Left lung (tissue), 10 donors: ENCODE results near the gene INSYN2B. TPM values are rescaled to one million over a fixed set of nuclear protein-coding genes. Genes with fewer than 3 reads are reported as not detected.

Experiments
- ATAC-seq: fragments of 200-7000 bp; cut with Tn5 transposase; one replicate; pipeline ENCODE4 v1.9.1; 2020; ENCODE audit warnings: moderate library complexity
- DNase-seq, 4 donors: peaks; one replicate each; pipeline ENCODE4 v3.0.0-alpha.2; 2013 to 2020
- H3K27ac ChIP-seq, 2 donors: fragments of 200-600 bp; sonication (generic) in 1 of 2; one replicate each; pipeline versions ENCODE4 v1.5.0 to v1.8.0; 2020 to 2021
- H3K27me3 ChIP-seq, 2 donors: fragments of 200-600 bp; sonication (generic) in 1 of 2; one replicate each; pipeline versions ENCODE4 v1.5.0 to v1.8.0; 2020 to 2021
- H3K36me3 ChIP-seq, 2 donors: fragments of 200-600 bp; sonication (generic) in 1 of 2; one replicate each; pipeline versions ENCODE4 v1.5.0 to v1.8.0; 2020 to 2021
- H3K4me1 ChIP-seq, 2 donors: fragments of 200-600 bp; one replicate each; pipeline ENCODE4 v1.8.0; 2021
- H3K4me3 ChIP-seq, 2 donors: fragments of 200-600 bp; sonication (generic) in 1 of 2; one replicate each; pipeline versions ENCODE4 v1.5.0 to v1.8.0; 2020 to 2021; ENCODE audit warnings: mild to moderate bottlenecking in 1 of 2
- H3K9me3 ChIP-seq, 2 donors: fragments of 200-600 bp; sonication (generic) in 1 of 2; one replicate each; pipeline versions ENCODE4 v1.5.0 to v1.8.0; 2020 to 2021
- intact Hi-C, 2 donors: fragments of 100-400 bp; cut with DNase I; formaldehyde crosslinking; loops; one replicate each; pipeline versions ENCODE4 v1.11.2 to v1.14.2; 2022
- polyA plus RNA-seq, 6 donors: library from polyadenylated mRNA; unstranded; fragments of 120-200 nt; gene quantifications; one replicate each; pipeline ENCODE4 v1.2.1, GENCODE V29; 2013; ENCODE audit not compliant: insufficient read length in 6 of 6
- total RNA-seq, 2 donors: library from RNA; stranded (reverse); fragmentation: NEBNext Ultra II Directional; extraction: Animal tissue kit (Norgen Biotek cat#: 25700); gene quantifications; one replicate each; pipeline ENCODE4 v1.2.1, GENCODE V29; 2021
- TF ChIP-seq, protein P1 (sequence below), 2 donors: fragments of 200-600 bp; sonication (generic) in 1 of 2; IDR thresholded peaks; one replicate each; pipeline versions ENCODE4 v1.5.0 to v1.8.0; 2021; ENCODE audit warnings: antibody characterized with exemption in 2 of 2
- donor health status: DM: no; HTN: yes; CAD: no.
- donor health status: DM: no; HTN: no; CAD: no.

The INSYN2B gene
- total and polyA plus RNA-seq, 8 donors, result 0.10 to 7.0 (median 4.2) TPM

GRCh38 chr5:169832845-169833244 is 147.4 kb downstream of the INSYN2B start:
- Histone ChIP-seq H3K27ac (peak overlapping the region in 1 of 2 donors; percentile 42), H3K36me3 (no peaks in the 10 kb centered on the region), H3K27me3 (no peaks in the 10 kb centered on the region), H3K4me3 (no peak overlapping the region), H3K9me3 (no peaks in the 10 kb centered on the region), H3K4me1 (peaks cover 0 to 5% of the 10 kb centered on the region in 2 donors)
- TF ChIP-seq, protein P1, sequence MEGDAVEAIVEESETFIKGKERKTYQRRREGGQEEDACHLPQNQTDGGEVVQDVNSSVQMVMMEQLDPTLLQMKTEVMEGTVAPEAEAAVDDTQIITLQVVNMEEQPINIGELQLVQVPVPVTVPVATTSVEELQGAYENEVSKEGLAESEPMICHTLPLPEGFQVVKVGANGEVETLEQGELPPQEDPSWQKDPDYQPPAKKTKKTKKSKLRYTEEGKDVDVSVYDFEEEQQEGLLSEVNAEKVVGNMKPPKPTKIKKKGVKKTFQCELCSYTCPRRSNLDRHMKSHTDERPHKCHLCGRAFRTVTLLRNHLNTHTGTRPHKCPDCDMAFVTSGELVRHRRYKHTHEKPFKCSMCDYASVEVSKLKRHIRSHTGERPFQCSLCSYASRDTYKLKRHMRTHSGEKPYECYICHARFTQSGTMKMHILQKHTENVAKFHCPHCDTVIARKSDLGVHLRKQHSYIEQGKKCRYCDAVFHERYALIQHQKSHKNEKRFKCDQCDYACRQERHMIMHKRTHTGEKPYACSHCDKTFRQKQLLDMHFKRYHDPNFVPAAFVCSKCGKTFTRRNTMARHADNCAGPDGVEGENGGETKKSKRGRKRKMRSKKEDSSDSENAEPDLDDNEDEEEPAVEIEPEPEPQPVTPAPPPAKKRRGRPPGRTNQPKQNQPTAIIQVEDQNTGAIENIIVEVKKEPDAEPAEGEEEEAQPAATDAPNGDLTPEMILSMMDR (IDR thresholded peaks at IDR 0.05), result no peak
- intact Hi-C loops, result no loop called here
- ATAC-seq (no peak), DNase-seq (no peak)

DNA sequence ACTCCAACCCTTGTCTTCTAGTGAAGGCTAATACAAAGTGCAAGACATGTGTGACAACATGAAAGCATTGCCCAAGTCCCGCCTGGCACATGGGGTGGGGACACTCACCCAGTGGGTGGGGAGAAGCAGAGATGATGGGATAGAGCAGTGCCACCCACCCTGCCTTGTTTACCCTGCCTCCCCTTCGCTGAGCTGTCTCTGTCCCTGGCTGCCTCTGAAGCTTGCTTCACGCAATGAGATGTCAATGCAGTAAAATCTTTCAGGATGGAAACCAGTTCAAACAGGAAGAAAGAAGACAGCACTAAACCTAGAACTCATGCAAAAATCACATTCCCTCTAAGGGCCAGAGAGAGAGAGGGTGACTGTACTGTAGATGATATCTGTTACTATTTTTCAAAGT is 148.0 kb downstream of the INSYN2B start:
- peaks cover 0 to 5% of the 10 kb centered on the region in 2 donors for H3K4me1 ChIP-seq
- TF ChIP-seq, protein P1 (IDR thresholded peaks at IDR 0.05), result no peak
- no peaks in the 10 kb centered on the region for H3K36me3 ChIP-seq
- H3K4me3 ChIP-seq, result no peak overlapping the region
- peak overlapping the region in 1 of 2 donors; percentile 42 for H3K27ac ChIP-seq
- intact Hi-C loops, result no loop called here
- DNase-seq (no peak), ATAC-seq (no peak)
- H3K9me3 ChIP-seq, result no peaks in the 10 kb centered on the region
- H3K27me3 ChIP-seq, result no peaks in the 10 kb centered on the region

DNA sequence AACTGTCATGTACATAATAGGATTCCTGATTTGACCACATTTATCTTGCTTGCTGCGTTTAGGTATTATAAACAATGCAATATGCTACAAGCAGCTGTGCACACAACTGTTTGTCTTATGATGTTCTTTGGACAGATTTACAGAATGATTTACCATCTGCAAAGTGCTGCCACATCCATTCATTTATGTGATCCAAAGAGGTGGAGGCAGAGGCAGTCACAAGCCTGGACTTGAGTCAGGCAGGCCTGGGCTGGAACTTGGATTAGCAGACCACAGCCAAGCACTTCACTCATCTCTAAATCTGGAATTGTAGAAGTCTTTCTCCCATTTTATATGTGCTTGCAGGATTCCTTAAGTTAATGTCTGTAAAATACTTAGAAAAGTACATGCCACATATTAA is 149.0 kb downstream of the INSYN2B start:
- TF ChIP-seq, protein P1 (IDR thresholded peaks at IDR 0.05), result no peak
- ATAC-seq (no peak), DNase-seq (no peak)
- no peak overlapping the region for H3K27ac ChIP-seq
- no peak overlapping the region for H3K4me3 ChIP-seq
- no peaks in the 10 kb centered on the region for H3K27me3 ChIP-seq
- H3K9me3 ChIP-seq, result no peaks in the 10 kb centered on the region
- H3K36me3 ChIP-seq, result no peaks in the 10 kb centered on the region
- intact Hi-C loops, result no loop called here
- H3K4me1 ChIP-seq, result peaks cover 0 to 5% of the 10 kb centered on the region in 2 donors

DNA sequence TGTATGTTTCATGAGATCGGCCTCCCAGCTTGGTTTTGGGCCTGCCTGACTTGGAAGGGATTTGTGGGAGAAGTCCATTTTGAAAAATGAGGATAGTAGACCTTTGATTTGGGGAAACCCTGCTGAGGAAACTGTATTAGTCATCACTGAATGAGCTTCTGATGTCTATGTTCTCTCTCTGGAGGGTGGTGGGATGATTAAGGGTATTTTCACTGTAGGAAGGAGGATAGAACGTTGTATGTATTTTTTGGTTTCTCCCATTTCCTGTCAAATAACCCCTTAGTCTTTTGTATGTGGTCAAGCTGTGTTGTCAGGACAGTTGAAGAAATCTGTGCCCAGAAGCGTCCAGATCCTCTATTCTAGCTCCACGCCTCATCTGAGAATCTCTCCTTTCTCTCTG is 151.9 kb downstream of the INSYN2B start:
- no peak overlapping the region for H3K4me3 ChIP-seq
- TF ChIP-seq, protein P1 (IDR thresholded peaks at IDR 0.05), result no peak
- no peaks in the 10 kb centered on the region for H3K27me3 ChIP-seq

GRCh38 chr5:169827769-169828168 is 152.5 kb downstream of the INSYN2B start:
- no peaks in the 10 kb centered on the region for H3K9me3 ChIP-seq
- no peaks in the 10 kb centered on the region for H3K36me3 ChIP-seq
- no peak for DNase-seq
- H3K27me3 ChIP-seq, result no peaks in the 10 kb centered on the region
- TF ChIP-seq, protein P1 (IDR thresholded peaks at IDR 0.05), result no peak
- no peak overlapping the region for H3K27ac ChIP-seq
- intact Hi-C loops, result no loop called here
- no peak for ATAC-seq
- H3K4me3 ChIP-seq, result no peak overlapping the region
- H3K4me1 ChIP-seq, result peaks cover 0 to 5% of the 10 kb centered on the region in 2 donors

More for the DNA sequence above, 151.9 kb downstream of the INSYN2B start:
- Histone ChIP-seq H3K4me1 (peaks cover 0 to 5% of the 10 kb centered on the region in 2 donors), H3K27ac (no peak overlapping the region), H3K36me3 (no peaks in the 10 kb centered on the region), H3K9me3 (no peaks in the 10 kb centered on the region)
- no peak for ATAC-seq
- DNase-seq, result no peak
- intact Hi-C loops, result no loop called here
